HFFc6 (cell line): ENCODE data around the gene MAB21L4. TPM values are rescaled to one million over a fixed set of nuclear protein-coding genes. Genes with fewer than 3 reads are reported as not detected.
"Not testable (repeated sequence)": the region's sequence is repeated elsewhere in the genome, so short reads cannot be mapped to it uniquely, and the experiment has no call there.

Experiments used
- DNase-seq: peaks from one replicate; pipeline ENCODE4 v3.0.0-alpha.2; 2018
- H3K27ac Mint-ChIP-seq: 2 replicates; pipeline ENCODE4 v1.8.0; 2020; ENCODE audit warnings: mild to moderate bottlenecking, mixed read lengths
- H3K27me3 Mint-ChIP-seq: 2 replicates; pipeline ENCODE4 v1.8.0; 2021; ENCODE audit warnings: mild to moderate bottlenecking, moderate library complexity, mixed read lengths; ENCODE audit not compliant: insufficient read depth
- H3K36me3 Mint-ChIP-seq: 2 replicates; pipeline ENCODE4 v1.8.0; 2021; ENCODE audit warnings: low read depth, mixed read lengths
- H3K4me1 Mint-ChIP-seq: 2 replicates; pipeline ENCODE4 v1.8.0; 2020; ENCODE audit warnings: low read depth, mixed read lengths
- H3K4me3 Mint-ChIP-seq: 2 replicates; pipeline ENCODE4 v1.8.0; 2020; ENCODE audit warnings: mild to moderate bottlenecking, moderate library complexity, mixed read lengths
- H3K9me3 Mint-ChIP-seq: 2 replicates; pipeline ENCODE4 v1.8.0; 2020; ENCODE audit warnings: mild to moderate bottlenecking, mixed read lengths
- CTCF ChIP-seq: fragments of 200-600 bp; sonication (generic); IDR thresholded peaks from 2 replicates; pipeline ENCODE4 v1.5.0; 2021; ENCODE audit warnings: antibody characterized with exemption, mild to moderate bottlenecking
- total RNA-seq, 6 experiments: library from RNA; stranded (reverse); fragmentation: NEBNext Ultra II Directional; extraction: Animal tissue kit (Norgen Biotek cat#: 25700); gene quantifications; 2 replicates in 1 of 6; 3 replicates in 5 of 6; pipeline ENCODE4 v1.2.3, GENCODE V29; 2021

MAB21L4 gene
- total RNA-seq, 6 experiments from 2014 or later: not detected

GRCh38 chr2:240847817-240848216 lies 48.1 kb downstream of the MAB21L4 start:
- peaks cover 30% of the 10 kb centered on the region for H3K27me3 Mint-ChIP-seq
- no peak for DNase-seq
- H3K9me3 Mint-ChIP-seq: no peaks in the 10 kb centered on the region; the same call in 1 of the 2 replicates

GRCh38 chr2:240846873-240847595 lies 48.9 kb downstream of the MAB21L4 start:
- no peak overlapping the region for H3K4me3 Mint-ChIP-seq
- TF ChIP-seq CTCF: no peak
- H3K9me3 Mint-ChIP-seq: no peaks in the 10 kb centered on the region; the same call in 1 of the 2 replicates
- H3K27me3 Mint-ChIP-seq: peaks cover 28% of the 10 kb centered on the region
- H3K4me1 Mint-ChIP-seq: no peaks in the 10 kb centered on the region
- DNase-seq: no peak
- H3K27ac Mint-ChIP-seq: no peak overlapping the region
- no peaks in the 10 kb centered on the region for H3K36me3 Mint-ChIP-seq

More at GRCh38 chr2:240847817-240848216, 48.1 kb downstream of the MAB21L4 start:
- no peaks in the 10 kb centered on the region for H3K4me1 Mint-ChIP-seq
- no peaks in the 10 kb centered on the region for H3K36me3 Mint-ChIP-seq
- H3K27ac Mint-ChIP-seq: no peak overlapping the region
- H3K4me3 Mint-ChIP-seq: no peak overlapping the region
- no peak for TF ChIP-seq CTCF

- not testable (repeated sequence) for H3K9me3 Mint-ChIP-seq, H3K4me1 Mint-ChIP-seq, H3K27ac Mint-ChIP-seq, H3K36me3 Mint-ChIP-seq, H3K4me3 Mint-ChIP-seq, DNase-seq
- H3K27me3 Mint-ChIP-seq: peaks cover 34% of the 10 kb centered on the region
Measured at GRCh38 chr2:240846309-240846708, 49.6 kb downstream of the MAB21L4 start.

GRCh38 chr2:240840435-240841060 lies 55.4 kb downstream of the MAB21L4 start:
- TF ChIP-seq CTCF: peak; percentile 79
- Mint-ChIP-seq H3K4me3 (no peak overlapping the region), H3K9me3 (no peaks in the 10 kb centered on the region; the same call in 1 of the 2 replicates), H3K27me3 (peaks cover 39% of the 10 kb centered on the region), H3K36me3 (no peaks in the 10 kb centered on the region), H3K4me1 (no peaks in the 10 kb centered on the region), H3K27ac (no peak overlapping the region)
- DNase-seq: peak; percentile 76

GRCh38 chr2:240839152-240840143 lies 56.5 kb downstream of the MAB21L4 start:
- no peaks in the 10 kb centered on the region for H3K4me1 Mint-ChIP-seq
- peaks cover 33% of the 10 kb centered on the region for H3K27me3 Mint-ChIP-seq
- no peaks in the 10 kb centered on the region for H3K36me3 Mint-ChIP-seq
- no peak for TF ChIP-seq CTCF
- no peak overlapping the region for H3K27ac Mint-ChIP-seq
- H3K4me3 Mint-ChIP-seq: no peak overlapping the region
- DNase-seq: no peak
- H3K9me3 Mint-ChIP-seq: no peaks in the 10 kb centered on the region
